Upper lobe of left lung (tissue), 4 donors: ENCODE results near the gene SWAP70.

Experiments
- POLR2A ChIP-seq, 4 donors: fragments of 450-650 bp; IDR thresholded peaks; one replicate each; pipeline ENCODE4 v1.5.1; 2016 to 2017; ENCODE audit warnings: antibody characterized with exemption in 4 of 4, mild to moderate bottlenecking in 2 of 4
- TF ChIP-seq, protein P1 (sequence below), 6 experiments: fragments of 450-650 bp in 4 of 6; fragments of 200-600 bp in 2 of 6; sonication (generic) in 2 of 6; IDR thresholded peaks; one replicate each; pipeline ENCODE4 v1.5.1; 2016 to 2019; ENCODE audit warnings: antibody characterized with exemption in 6 of 6

DNA sequence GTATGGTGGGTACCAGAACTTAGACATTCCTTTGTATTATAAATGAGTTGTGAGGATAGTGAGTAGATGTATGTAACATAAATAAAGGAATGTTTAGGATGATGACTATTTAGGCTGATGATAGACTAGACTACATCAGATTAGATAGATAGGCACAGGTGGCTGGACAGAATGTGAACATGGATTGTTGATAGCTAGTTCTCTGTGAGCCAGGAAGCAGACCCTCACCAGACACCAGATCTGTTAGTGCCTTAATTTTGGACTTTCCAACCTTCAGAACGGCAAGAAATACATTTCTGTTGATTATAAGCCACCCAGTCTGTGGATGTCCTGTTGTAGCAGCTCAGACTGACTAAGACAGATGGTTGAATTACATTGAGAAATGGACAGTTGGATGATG is 99.4 kb downstream of the SWAP70 start:
- TF ChIP-seq, protein P1, sequence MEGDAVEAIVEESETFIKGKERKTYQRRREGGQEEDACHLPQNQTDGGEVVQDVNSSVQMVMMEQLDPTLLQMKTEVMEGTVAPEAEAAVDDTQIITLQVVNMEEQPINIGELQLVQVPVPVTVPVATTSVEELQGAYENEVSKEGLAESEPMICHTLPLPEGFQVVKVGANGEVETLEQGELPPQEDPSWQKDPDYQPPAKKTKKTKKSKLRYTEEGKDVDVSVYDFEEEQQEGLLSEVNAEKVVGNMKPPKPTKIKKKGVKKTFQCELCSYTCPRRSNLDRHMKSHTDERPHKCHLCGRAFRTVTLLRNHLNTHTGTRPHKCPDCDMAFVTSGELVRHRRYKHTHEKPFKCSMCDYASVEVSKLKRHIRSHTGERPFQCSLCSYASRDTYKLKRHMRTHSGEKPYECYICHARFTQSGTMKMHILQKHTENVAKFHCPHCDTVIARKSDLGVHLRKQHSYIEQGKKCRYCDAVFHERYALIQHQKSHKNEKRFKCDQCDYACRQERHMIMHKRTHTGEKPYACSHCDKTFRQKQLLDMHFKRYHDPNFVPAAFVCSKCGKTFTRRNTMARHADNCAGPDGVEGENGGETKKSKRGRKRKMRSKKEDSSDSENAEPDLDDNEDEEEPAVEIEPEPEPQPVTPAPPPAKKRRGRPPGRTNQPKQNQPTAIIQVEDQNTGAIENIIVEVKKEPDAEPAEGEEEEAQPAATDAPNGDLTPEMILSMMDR (IDR thresholded peaks at IDR 0.05) = no peak
- TF ChIP-seq POLR2A (IDR thresholded peaks at IDR 0.05) = no peak
